ENCODE data around the gene ENDOV.

Gene ENDOV

DNA sequence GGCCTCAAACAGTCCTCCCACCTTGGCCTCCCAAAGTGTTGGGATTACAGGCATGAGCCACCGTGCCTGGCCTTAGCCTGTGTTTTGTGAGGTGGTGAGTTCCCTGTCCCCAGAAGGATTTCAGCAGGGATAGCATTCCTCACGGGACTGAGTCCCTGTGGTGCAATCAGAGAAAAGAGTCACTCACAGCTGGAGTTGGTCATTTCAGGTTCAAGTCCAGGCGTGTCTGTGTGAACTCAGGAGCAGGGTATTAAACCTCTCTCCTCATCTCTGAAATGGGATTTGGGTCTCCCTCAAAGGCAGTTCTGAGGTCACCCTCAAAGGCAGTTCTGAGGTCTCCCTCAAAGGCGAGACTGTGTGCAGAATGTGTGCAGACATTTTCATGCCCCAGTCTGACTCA, 32.8 kb downstream of the ENDOV start:
- DNase-seq (ENCODE audit: low read depth in 3 of 3, low spot score in 1 of 3): no peak

DNA sequence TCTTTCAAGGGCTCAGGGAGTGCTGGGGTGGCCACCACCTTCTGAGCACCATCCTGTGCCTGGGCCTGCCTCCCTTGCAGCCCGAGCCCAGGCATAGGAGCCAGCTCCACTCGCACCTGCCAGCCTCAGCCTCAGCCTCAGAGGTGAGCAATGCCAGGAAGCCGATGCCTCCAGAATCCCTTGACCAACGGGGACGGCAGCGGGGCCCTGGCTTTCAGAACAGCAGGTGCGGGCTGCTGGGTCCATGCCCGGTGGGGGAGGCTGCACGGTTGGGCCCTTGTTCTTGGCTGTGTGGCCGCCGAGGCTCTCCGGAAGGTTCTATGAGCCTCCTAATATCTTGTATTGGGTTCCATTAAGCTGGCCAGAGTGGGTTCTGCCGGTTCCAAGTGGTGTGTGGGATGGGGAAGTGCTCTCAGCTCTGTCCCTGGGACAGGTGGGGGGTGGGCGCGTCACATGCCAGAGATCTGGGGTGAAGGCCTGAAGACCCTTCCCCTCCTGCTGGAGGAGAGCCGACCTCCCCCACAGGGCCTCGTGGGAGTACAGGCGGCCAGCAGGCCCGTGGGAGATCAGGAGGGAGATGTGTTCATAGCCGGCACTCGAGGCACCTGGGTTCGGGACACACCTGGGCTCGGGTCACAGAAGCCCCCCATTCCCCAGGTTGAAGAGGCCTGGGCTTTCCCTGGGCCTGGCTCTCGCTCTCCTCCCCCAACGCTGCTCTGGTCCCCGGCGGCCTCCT, 34.4 kb downstream of the ENDOV start:
- DNase-seq (ENCODE audit: low read depth in 3 of 3, low spot score in 1 of 3): no peak

DNA sequence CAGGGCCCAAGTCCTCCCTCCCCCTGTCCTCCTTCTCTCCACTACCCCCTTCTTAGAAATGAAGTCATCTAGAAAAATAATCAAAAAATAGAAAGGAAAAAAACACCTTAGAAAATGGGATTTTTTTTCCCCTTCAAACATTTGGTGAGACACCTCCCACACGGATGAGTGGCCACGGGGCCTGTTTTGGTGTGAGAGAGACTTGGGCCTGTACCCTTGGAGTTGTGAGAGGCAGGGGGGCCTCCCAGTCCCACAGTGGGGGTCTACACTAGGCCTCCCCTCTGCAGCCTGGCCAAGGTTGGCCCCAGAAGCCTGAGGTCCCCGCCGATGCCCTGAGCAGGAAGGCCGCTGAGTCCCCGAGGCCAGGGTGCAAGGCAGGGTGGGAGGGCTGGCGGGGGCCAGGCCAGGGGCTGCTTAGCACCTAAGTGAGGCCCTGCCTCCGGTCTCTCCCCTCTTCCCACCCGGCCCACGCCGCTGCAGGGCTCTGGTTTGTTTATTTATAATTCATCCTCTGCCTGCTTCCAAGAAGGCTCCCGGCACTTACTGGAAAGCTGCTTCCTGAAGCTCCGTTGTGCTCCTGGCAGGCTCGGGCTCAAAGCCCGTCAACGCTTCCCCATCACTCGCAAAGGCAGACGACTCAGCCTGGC, 35.1 kb downstream of the ENDOV start:
- no peak for DNase-seq (ENCODE audit: low read depth in 3 of 3, low spot score in 1 of 3)

DNA sequence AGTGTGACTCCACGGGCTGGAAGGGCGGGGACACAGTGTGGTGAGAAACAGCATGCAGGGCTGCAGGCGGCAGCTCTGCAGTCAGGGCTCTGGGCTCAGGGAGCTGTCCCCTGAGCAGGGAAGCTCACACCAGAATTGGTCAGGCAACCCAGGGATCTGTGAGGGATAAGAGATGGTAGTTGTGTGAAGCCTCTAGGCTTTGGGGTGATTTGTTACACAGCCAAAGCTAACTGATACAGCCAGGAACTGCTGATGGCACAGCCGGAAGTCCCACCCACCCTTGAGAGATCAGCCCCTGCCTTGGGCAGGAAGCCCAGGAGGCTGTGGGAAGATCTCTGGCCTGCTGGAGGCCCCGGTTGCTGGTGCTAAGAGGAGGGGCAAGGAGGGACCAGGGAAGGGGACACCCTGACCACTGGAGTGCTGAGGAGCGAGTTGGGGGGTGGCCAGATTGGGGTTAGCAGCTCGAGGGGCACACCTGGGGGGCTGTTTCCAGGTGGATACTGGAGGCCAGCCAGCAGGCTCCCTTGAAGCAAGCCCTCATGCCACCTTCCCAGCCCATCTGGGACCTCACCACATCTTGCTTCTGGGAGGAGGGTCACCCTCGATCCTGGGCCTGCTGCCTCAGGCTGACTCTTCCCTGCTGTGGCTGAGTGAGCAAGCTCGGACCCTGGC, 36.3 kb downstream of the ENDOV start:
- no peak for DNase-seq (ENCODE audit: low read depth in 3 of 3, low spot score in 1 of 3)

DNA sequence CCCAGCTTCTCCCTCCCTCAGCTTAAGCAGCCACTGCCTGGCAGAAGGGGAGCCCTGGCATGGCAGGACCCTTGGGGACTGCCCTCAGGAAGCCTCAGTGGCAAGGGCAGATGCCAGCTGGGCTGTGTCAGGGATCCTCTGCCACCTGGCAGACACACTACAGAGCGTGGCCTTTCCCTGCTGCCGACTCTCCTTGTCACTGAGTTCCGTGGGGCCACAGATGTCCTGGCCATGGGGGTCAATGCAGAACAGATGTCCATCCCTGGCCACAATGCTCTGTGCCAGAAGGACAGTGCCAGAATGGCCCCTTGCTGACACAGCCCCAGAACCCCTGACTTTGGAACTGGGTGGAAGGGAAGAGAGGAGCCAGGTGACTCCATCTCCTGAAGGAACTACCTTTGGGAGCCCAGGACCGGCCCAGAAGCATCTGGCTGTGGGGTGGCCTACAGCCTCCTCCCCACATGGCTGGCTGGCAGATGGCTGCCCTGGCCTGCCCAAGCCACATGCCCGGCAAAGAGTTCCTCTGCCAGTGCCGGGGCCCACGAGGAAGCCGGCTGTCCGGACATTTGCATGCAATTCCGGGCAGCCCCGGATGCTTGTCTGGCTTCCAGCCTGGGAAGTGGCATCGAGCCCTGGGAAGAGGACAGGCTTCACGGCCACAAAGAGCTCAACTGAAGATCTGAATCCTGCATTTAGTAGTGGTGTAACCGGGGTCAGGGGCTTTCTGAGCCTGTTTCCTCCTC, 37.4 kb downstream of the ENDOV start:
- DNase-seq (ENCODE audit: low read depth in 3 of 3, low spot score in 1 of 3): no peak

DNA sequence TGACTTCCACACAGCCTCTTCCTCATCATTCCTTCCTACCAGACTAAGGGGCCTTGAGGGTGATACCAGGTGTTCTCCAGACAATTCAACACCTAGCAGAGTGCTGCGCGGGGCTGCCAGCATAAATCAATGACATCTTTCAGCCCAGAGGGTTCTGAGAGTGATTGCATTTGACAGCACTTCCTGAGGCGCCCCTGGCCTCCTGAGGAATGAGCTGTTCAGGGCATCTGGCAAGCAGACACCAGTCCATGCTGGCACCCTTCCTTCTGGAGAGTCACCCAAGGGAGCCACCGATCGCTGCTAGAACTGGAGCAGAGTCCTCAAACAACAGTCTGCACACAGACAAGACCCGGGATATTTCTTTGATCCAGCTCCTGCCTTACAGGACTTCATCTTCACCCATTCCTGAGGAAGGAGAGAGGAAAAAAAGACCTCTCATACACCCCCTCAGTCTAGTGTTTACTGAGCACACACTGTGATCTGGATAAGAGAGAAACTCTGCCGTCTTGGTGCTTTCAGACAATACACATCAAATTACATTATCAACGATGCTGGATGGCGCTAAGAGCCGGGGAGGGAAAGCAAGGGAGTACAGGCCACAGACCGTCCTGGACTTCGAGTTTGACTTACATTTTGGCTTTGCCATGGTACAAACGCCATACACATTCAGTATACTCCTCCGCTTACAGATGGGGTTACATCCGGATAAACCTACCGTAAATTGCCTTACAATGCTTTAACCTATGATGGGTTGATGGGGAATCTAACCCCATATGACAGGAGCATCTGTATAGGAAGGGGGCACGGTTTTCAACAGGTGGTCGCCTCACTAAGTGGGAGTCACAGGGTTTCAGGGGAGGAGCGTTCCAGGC, 38.4 kb downstream of the ENDOV start:
- DNase-seq (ENCODE audit: low read depth in 3 of 3, low spot score in 1 of 3): no peak

DNA sequence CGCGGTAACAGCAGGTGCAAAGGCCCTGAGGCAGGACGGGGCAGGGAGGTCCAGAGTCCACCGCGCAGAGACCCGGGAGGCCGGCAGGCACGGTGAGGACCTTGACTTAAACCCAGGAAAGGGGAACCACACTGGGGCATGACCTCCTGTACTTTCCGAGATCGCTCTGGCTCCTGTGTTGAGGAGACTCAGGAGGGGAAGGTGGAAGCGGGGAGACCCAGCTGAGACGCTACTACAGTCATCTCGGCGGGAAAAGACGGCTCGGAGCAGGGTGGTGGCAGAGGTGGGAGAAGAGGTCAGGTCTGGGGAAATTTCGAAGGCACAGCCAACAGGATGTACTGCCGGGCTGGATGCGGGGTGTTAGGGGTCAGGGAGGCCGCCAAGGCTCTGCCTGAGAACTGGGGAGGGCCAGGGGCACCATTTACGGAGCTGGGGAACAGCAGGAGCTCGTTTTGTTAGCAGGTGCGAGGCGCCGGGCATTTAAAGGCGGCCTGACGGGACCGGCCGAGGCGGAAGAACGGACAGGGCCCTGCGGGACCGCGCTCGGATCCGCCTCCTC, 39.1 kb downstream of the ENDOV start:
- DNase-seq (ENCODE audit: low read depth in 3 of 3, low spot score in 1 of 3): no peak

DNA sequence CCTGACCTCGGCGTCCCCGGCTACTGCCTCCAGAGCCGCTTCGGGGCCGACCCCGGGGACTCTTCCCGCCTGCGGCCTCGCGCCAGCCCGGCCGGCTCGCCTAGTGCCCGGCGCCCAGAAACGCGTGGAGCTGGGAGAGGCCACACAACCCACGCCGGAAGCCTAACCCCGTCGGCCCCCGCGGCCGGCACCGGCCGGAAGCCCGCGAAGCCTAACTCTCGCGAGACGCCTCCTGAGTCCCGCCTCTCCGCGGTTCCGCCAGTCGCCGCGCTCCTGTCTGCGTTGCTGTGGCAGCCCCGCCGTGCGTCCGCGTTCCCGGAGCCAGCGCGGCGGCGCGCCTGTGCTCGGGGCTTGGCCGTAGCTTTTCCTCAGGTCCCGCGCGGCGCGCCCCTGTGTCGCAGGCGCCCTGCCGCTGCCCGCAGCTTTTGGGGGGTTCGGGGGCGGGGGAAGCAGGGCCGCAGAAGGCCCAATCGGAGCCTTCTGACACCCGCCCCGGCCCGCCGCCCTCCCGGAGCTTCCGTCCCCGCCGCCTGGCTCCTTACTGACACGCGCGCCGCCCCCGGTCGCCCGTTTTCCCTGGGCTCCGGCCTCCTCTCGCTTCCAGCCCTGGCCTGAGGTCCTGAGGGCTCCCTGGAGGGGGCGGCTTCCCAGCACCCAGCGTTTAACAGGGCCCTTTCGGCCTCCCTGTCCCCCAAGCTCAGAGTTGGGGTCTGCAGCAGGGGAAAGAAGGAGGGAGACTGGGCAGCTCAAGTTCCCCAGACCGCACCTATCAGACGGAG, 39.8 kb downstream of the ENDOV start:
- DNase-seq (ENCODE audit: low read depth in 3 of 3, low spot score in 1 of 3): peak; percentile 87 to 91 (median 88)

DNA sequence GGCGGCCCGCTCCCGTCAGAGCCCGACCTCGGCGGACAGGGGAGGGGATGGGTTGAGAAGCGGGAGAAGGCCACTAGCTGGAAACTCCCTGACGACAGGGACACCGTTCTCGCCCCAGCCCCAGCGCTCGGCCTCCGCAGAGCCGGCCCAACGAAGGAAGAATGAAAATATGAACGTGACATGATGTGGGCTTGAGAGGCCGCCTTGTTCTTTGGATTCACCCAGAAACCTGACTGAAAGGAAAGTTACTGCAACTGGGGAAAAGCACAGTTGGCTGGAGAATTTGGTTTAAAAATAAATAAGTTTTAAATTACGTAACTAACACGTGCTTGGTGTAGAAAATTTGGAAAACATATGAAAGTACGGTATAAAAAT, 40.4 kb downstream of the ENDOV start:
- DNase-seq (ENCODE audit: low read depth in 3 of 3, low spot score in 1 of 3): no peak

DNA sequence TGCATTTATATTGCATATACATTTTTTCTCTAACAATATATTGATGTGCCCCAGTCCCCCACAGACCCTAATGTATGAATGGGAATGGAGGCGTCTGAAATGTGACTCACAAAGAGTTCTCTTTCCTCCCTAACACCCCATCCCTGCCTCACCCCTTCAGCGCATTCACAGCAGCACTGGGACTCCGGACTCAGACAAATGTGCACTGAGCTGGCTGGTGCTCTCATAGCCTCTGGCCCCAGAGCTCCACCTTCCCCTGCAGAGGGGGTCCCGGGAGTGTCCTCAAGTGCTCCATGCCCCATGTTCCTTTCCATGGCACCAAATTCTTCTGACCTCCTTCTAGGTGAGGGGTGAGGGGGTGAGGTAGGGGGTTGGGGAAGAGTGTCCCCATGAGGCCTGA, 40.8 kb downstream of the ENDOV start:
- no peak for DNase-seq (ENCODE audit: low read depth in 3 of 3, low spot score in 1 of 3)

DNA sequence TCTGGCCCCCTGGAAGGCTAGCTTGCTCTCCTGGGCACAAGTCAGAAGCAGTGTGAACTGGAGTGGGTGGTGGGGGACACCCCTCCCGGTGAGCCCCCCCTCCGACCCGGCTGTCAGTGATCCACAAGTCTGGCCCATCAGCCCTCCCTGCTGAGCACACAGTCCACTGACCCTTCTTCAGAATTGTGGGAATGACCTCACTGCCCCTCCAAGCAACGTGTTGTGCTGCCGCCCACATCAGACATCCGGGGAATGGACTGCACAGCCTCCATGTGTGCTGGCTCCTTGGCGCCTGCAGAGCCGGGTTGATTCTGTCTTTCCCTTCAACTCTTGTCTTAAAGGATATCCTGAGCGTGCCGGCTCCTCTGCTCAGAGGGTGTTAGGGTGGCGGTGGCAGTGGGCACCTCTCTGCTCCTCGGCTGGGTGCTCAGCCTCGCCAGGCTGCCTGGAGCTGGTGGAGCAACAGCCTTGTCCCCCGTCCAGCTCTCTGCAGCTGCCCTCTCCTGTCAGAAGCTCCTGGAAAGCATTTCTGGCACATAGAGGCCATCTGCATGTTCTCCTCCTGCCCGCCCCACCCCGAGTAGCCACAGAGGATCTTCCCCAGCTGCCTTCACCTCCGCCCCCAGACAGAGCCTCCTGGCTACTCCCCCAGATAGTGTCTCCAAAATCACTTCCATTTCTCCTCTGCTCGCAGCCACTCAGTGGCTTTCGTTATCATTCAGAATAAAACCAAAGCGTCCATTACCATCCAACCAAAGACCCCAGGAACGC, 41.7 kb downstream of the ENDOV start:
- no peak for DNase-seq (ENCODE audit: low read depth in 3 of 3, low spot score in 1 of 3)

DNA sequence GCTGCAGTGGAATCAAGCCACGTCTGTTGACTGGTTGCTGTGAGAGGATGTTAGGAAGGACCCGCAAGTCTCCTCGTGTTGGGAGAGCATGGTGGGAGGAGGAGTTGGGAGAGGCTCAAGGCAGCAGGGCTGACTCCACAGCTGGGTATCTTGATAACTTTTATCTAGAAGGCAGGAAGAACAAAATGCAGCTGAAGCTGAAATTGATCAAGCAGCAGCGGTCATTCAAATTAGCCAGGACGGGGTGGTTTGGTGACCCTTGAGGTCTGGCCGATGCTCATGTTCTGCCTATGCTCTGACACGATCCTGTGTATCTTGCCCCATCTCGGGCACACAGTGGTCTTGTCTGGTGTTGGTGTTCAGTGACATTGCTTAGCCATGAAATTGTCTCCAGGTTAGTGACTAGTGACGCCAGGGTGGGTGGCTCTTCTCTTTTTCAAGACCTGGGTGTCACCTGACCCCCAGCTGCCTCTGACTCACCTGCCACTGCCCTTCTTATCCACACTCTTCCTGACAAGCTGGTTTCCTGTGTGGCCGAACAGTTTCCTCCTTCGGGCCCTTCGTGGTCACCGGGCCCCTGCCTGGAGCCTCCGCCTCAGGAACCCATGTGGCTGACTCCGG, 42.4 kb downstream of the ENDOV start:
- no peak for DNase-seq (ENCODE audit: low read depth in 3 of 3, low spot score in 1 of 3)

DNA sequence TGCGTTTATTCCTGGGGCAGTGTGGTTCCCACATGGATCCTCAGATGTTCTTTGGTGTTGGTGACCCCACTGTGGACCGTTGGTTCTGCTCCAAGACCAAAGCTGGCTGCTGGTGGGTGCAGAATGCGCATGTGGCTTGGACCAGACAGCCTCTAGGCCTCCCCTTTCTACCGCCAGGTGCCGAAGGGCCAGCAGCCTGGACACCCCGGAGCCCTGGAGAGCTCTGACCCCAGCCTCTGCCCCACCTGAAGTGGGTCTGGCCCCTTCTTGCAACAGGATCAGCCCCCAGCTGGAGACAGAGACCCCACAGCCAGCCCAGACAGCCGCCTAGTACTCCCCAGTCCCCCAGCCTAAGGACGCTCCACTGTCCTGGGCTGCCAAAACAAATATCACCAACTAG, 43.0 kb downstream of the ENDOV start:
- no peak for DNase-seq (ENCODE audit: low read depth in 3 of 3, low spot score in 1 of 3)

DNA sequence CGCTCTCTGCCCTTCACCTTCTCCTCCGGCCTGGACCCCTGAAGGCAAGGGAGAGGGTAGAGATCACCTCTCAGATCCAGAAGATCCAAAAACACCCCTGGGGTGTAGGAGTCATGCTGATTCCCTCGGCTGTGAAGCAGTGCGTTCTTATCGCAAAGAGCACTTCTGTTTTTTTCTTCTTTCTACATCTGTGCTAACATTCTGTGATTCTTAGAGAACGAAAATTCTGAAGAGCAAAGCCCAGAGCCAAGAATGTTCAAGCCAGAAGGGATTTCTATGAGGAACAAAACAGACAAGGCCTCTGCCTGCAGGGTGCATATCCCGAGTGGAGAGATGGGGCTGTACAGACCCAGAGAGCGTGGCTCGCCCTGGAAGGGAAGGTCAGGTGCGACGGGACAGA, 44.3 kb downstream of the ENDOV start:
- no peak for DNase-seq (ENCODE audit: low read depth in 3 of 3, low spot score in 1 of 3)

DNA sequence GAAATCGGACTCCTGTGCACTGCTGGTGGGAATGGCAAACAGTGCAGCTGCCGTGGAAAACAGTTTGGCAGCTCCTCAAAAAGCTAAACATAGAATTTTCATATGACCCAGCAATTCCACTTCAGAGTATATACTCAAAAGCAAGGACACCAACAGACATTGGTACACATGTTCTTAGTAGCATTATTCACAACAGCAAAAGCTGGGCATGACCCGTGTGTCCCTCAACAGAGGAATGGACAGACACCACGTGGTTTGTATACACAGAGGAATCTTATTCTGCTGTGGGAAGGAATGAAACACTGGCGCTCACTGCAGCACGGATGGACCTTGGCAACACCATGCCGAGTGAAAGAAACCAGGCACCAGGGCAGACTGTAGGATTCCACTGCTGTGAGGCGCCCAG, 45.5 kb downstream of the ENDOV start:
- no peak for DNase-seq (ENCODE audit: low read depth in 3 of 3, low spot score in 1 of 3)

DNA sequence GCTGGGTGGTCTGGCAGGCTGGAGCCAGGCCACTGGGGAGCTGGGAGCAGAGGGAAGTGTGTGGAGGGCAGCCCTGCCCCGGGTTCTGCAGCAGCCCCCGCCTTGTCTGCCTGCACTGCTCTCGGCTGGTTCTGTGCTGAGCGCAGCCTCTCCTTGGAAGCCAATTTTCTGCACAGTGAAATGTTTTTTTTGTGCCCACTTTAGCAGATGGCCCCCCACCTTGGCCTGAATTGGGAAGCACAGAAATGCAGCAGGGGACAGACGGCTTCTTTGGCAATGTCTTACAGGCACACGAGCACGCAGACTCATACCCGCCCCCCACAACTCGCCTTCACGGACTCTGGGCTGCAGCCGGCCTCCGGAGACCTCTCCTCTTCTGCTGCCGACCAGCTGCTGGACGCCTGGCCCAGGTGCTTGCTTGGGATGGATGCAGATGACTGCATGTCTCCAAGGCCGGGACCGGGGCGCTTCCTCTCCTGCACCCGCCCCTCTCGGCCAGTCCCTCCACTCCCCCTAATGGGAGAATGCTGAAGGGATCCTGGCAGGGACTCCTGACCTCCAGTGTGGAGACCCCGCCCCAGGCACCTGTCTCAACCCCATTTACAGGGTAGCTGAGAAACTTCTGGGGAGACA, 46.7 kb downstream of the ENDOV start:
- DNase-seq (ENCODE audit: low read depth in 3 of 3, low spot score in 1 of 3): no peak

DNA sequence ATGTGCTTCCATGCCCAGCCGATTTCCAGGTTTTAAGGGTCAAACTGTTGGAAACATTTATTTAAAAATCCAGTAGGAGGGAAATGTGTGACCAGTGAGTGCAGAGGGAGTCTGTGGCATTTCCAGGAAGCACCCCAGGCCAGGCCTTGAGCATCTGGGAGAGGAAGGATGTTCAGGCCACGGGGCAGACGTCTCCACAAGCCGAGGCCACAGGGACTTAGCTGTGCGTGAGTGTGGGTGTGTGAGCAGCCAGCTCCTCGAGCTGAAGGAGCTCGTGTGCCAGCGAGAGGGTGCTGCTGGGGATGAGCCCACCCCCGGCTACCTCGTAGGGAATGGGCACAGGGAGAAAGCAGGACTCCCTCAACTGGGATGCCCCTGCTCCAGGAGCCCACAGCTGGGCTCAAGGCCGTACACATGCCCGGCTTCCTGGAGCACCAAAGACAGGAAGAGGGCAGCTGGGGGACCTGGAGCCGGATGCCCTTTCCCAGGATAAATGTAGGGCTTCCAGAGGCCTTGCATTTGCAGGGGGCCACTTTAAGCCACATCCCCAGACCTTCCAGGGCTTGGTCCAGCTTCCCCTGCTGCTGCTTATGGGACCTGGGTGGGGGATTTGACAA, 48.9 kb downstream of the ENDOV start:
- no peak for DNase-seq (ENCODE audit: low read depth in 3 of 3, low spot score in 1 of 3)

DNA sequence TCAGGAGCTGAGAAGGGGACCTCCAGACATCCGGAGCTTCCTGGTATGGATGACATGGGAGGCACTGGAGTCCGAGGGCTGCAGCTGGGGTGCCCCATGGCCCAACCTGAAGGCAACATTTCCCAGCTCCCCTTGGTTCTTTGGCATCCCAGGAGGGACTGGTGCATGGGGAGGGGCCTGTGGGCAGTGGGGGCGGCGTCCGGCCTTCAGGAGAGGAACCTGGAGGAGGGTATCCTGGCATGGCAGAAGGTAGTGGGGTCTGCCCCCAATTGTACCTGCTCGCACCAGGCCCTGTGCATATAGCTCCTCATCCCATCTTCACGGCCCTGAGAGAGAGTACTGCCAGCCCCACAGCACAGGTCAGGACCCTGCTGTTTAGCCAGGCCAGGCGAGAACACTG, 49.5 kb downstream of the ENDOV start:
- DNase-seq (ENCODE audit: low read depth in 3 of 3, low spot score in 1 of 3): no peak
